Osteoblast (primary cell): Measurements from ENCODE around the gene MRPL43. TPM values are rescaled to one million over a fixed set of nuclear protein-coding genes. Genes with fewer than 3 reads are reported as not detected.

Experiments
- DNase-seq: peaks from one replicate; pipeline ENCODE4 v3.0.0; 2011; ENCODE audit warnings: low spot score, mixed read lengths; ENCODE audit not compliant: insufficient read length; ENCODE audit errors: missing footprints
- H2AFZ ChIP-seq: 2 replicates; pipeline ENCODE4 v1.6.0; 2011; ENCODE audit warnings: mild to moderate bottlenecking, low read length
- H3K27ac ChIP-seq: 2 replicates; pipeline ENCODE4 v1.5.1; 2011; ENCODE audit warnings: mild to moderate bottlenecking, low read depth, low read length, moderate library complexity
- H3K27me3 ChIP-seq: 2 replicates; pipeline ENCODE4 v1.6.0; 2012; ENCODE audit warnings: mild to moderate bottlenecking, control low read depth, inconsistent platforms, low read length, moderate library complexity; ENCODE audit not compliant: insufficient read depth
- H3K36me3 ChIP-seq: 2 replicates; pipeline ENCODE4 v1.5.1; 2011; ENCODE audit warnings: mild to moderate bottlenecking, low read length, control low read depth, moderate library complexity; ENCODE audit not compliant: insufficient read depth
- H3K4me1 ChIP-seq: 2 replicates; pipeline ENCODE4 v1.5.1; 2011; ENCODE audit warnings: mild to moderate bottlenecking, low read length, control low read depth, moderate library complexity; ENCODE audit not compliant: insufficient read depth
- H3K4me2 ChIP-seq: 2 replicates; pipeline ENCODE4 v1.6.0; 2011; ENCODE audit warnings: mild to moderate bottlenecking, low read length; ENCODE audit not compliant: insufficient read depth
- H3K4me3 ChIP-seq: fragments of 200-600 bp; sonication (generic); 3 replicates; pipeline ENCODE4 v1.5.1; 2012; ENCODE audit warnings: mild to moderate bottlenecking, low read length, inconsistent platforms; ENCODE audit not compliant: insufficient read depth
- H3K79me2 ChIP-seq: 2 replicates; pipeline ENCODE4 v1.6.0; 2012; ENCODE audit warnings: mild to moderate bottlenecking, low read length, control low read depth, inconsistent platforms; ENCODE audit not compliant: insufficient read depth
- H3K9me3 ChIP-seq: 2 replicates; pipeline ENCODE4 v1.5.1; 2011; ENCODE audit warnings: low read depth, low read length, control low read depth
- H4K20me1 ChIP-seq: 2 replicates; pipeline ENCODE4 v1.6.0; 2012; ENCODE audit warnings: mild to moderate bottlenecking, low read length, control low read depth; ENCODE audit not compliant: insufficient read depth
- total RNA-seq: library from RNA; depleted of rRNA; stranded (reverse); fragments of >200 nt; gene quantifications from 2 replicates; pipeline ENCODE4 v1.2.3, GENCODE V29; 2012
- TF ChIP-seq, protein P1 (sequence below): IDR thresholded peaks from 2 replicates; pipeline ENCODE4 v1.5.1; 2011; ENCODE audit warnings: mild to moderate bottlenecking, low read depth, low read length, moderate library complexity; ENCODE audit errors: extremely low read depth

Gene MRPL43
- total RNA-seq, 1 donor, result 48.5 TPM

DNA sequence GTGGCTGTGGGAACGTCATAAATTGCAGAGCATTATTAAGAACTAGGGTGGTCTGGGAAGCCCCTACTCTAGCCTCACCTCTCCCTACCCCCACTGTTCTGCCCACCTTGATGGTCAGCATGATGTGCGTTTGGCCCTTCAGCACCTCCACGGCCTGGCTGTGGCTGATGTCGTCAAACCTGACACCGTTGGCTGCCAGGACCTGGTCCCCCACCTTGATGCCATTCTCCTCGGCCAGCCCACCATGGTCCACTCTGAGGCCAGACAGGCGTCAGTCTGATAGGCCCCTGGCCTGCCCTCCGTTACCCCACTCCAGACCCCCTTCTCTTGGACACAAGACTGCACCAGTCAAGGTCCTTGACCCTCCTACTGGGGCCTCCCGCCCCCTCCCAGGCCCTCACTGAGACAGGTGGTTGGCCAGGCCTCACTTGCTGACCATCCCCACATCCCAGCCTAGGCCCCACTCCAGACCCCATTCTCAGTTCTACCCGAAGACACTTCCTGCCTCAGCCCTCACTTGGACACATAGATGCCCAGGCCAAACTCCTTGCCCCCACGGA lies 34.5 kb upstream of the MRPL43 start:
- TF ChIP-seq, protein P1, sequence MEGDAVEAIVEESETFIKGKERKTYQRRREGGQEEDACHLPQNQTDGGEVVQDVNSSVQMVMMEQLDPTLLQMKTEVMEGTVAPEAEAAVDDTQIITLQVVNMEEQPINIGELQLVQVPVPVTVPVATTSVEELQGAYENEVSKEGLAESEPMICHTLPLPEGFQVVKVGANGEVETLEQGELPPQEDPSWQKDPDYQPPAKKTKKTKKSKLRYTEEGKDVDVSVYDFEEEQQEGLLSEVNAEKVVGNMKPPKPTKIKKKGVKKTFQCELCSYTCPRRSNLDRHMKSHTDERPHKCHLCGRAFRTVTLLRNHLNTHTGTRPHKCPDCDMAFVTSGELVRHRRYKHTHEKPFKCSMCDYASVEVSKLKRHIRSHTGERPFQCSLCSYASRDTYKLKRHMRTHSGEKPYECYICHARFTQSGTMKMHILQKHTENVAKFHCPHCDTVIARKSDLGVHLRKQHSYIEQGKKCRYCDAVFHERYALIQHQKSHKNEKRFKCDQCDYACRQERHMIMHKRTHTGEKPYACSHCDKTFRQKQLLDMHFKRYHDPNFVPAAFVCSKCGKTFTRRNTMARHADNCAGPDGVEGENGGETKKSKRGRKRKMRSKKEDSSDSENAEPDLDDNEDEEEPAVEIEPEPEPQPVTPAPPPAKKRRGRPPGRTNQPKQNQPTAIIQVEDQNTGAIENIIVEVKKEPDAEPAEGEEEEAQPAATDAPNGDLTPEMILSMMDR, result no peak
- Histone ChIP-seq H2AFZ (no peak overlapping the region), H3K9me3 (no peaks in the 10 kb centered on the region), H3K4me2 (no peak overlapping the region), H3K27ac (no peak overlapping the region), H3K36me3 (no peaks in the 10 kb centered on the region), H3K4me1 (no peaks in the 10 kb centered on the region), H3K27me3 (no peaks in the 10 kb centered on the region), H4K20me1 (no peaks in the 10 kb centered on the region), H3K79me2 (no peaks in the 10 kb centered on the region), H3K4me3 (no peak overlapping the region)
- DNase-seq, result peak; percentile 59

DNA sequence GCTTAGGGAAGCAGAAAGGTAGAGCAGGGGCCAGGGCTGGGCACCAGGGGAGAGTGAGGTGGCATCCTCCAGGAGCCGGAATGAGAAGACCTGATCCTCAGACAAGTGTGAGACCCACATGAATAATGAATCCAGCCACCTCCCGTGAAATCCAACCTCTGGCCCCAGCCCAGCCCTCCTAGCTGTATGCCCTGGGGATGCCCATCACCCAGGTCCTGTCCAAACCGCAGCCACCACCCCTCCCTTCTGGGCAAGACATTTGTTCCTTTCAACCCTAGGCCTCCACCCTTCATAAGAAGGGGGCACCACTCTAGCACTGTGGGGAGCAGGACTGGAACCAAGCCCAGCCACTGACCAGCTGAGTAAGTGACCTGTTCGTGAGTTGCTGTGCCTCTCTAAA lies 33.9 kb upstream of the MRPL43 start:
- Histone ChIP-seq H3K27ac (no peak overlapping the region), H3K4me1 (no peaks in the 10 kb centered on the region), H3K27me3 (no peaks in the 10 kb centered on the region), H3K9me3 (no peaks in the 10 kb centered on the region), H3K79me2 (no peaks in the 10 kb centered on the region), H3K4me2 (no peak overlapping the region), H3K4me3 (no peak overlapping the region), H2AFZ (no peak overlapping the region), H4K20me1 (no peaks in the 10 kb centered on the region), H3K36me3 (no peaks in the 10 kb centered on the region)
- TF ChIP-seq, protein P1, result no peak
- peak; percentile 67 for DNase-seq

DNA sequence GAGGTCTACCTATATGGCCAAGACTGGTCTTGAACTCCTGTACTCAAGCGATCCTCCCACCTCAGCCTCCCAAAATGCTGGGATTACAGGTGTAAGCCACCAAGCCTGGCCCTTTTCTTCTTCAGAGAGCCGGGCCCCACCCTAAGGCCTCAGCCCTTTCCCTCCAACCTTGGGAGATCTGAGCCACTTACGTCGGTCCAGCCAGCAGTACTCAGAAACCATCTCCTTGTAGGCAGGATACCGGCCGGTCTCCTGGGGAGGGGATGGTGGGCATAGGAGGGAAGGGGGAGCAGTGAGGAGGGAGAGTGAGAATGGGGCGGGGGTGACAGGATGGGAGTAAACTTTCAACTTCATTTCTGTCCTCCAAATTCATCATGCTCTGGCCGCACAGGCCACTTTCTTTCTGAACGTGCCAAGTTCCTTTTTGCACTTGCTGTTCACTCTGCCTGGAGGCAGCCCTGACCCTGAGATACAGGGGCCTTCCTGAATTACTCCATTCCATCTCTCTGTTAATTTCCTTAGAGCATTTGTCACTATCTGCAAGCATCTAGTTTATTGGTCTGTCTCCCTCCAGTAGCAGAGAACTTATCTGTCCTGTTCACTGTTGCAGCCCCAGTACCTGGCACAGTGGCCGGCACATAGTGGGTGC lies 33.3 kb upstream of the MRPL43 start:
- TF ChIP-seq, protein P1, result no peak
- peaks cover under 1% of the 10 kb centered on the region for H3K4me1 ChIP-seq
- no peak overlapping the region for H3K4me3 ChIP-seq
- no peak overlapping the region for H2AFZ ChIP-seq
- H3K36me3 ChIP-seq, result no peaks in the 10 kb centered on the region
- H3K79me2 ChIP-seq, result no peaks in the 10 kb centered on the region
- no peak overlapping the region for H3K4me2 ChIP-seq
- no peak overlapping the region for H3K27ac ChIP-seq
- H4K20me1 ChIP-seq, result no peaks in the 10 kb centered on the region
- no peaks in the 10 kb centered on the region for H3K9me3 ChIP-seq
- no peaks in the 10 kb centered on the region for H3K27me3 ChIP-seq
- DNase-seq, result peak; percentile 38

DNA sequence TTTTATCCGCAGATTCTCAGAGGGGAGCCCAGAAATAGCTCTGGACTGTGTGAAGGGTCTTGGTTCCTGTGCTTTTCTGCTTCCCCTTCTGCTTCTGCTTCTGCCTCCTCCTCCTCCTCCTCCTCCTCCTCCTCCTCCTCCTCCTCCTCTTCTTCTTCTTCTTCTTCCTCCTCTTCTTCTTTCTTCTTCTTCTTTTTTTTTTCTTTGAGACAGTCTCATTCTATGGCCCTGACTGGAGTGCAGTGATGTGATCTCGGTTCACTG lies 32.1 kb upstream of the MRPL43 start:
- no peak overlapping the region for H3K4me3 ChIP-seq
- H2AFZ ChIP-seq, result peak overlapping the region; percentile 71
- peak overlapping the region; percentile 65 for H3K4me2 ChIP-seq

More for the DNA sequence above, 32.1 kb upstream of the MRPL43 start:
- Histone ChIP-seq H3K36me3 (no peaks in the 10 kb centered on the region), H3K27ac (no peak overlapping the region), H4K20me1 (no peaks in the 10 kb centered on the region), H3K27me3 (no peaks in the 10 kb centered on the region), H3K4me1 (peaks cover 9% of the 10 kb centered on the region), H3K79me2 (no peaks in the 10 kb centered on the region), H3K9me3 (no peaks in the 10 kb centered on the region)
- DNase-seq, result no peak
- TF ChIP-seq, protein P1, result no peak
